Epidermal melanocyte (primary cell): ENCODE measurements around the gene TBCB.
"Not testable (repeated sequence)": the region's sequence is repeated elsewhere in the genome, so short reads cannot be mapped to it uniquely, and the experiment has no call there.

Experiments used
- DNase-seq: peaks from one replicate; pipeline ENCODE4 v3.0.0; 2011; ENCODE audit warnings: low spot score; ENCODE audit not compliant: insufficient read length

The TBCB gene

DNA sequence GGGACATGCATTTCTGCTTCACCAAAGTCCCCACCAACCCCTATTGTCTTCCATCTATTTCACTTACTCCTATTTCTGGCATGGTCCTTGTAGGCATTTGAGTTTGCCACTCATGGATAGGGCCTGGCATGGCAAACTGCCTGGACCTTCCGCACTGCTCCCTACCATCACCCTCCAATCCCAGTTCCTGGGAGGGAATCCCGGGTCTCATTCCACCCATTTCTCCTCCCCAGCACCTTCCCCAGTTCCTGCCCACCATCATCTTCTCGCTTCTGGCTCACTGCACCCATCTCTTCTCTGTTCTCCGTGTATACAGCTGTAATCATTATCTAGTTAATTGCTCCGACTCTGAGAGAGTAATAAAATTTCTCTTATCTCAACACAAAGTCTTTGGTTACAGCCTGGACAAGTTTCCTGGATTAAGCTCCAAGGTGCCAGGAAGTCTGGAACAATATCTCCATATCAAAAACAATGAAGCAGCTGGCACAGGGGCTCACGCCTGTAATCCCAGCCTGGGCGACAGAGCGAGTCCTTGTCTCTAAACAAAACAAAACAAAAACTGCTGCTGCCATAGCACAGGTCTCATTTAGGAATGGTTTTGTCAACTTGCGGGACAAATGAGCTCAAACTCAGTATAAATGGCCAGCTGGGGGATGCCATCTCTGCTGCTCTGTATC, 54.0 kb downstream of the TBCB start:
- no peak for DNase-seq

DNA sequence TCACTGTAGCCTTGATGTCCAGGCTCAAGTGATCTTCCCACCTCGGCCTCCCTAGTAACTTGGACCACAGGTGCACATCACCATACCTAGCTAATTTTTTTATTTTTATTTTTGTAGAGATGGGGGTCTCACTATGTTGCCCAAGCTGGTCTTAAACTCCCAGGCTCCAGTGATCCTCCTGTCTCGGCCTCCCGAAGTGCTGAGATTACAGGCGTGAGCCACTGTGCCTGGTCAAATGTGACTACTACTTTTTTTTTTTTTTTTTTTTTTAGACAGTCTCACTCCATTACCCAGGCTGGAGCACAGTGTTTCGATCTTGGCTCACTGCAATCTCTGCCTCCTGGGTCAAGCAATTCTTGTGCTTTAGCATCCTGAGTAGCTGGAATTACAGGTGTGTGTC, 57.6 kb downstream of the TBCB start:
- DNase-seq: no peak

DNA sequence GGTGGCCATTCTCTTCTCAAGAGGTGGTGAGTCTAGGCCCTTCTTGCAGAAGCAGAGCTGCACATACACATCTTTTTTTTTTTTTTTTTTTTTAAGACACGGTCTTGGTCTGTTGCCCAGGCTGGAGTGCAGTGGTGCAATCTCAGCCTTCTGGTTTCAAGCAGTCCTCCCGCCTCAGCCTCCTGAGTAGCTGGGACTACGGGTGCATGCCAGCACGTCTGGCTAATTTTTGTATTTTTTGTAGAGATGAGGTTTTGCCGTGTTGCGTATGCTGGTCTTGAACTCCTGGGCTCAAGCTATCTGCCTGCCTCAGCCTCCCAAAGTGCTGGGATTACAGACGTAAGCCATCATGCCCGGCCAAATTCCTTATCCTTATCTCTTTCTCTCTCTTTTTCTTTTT, 58.6 kb downstream of the TBCB start:
- DNase-seq: not testable (repeated sequence)
